T-helper 2 cell treated with Interferon-gamma antibody and Interleukin-4, amounts not matched to agents 5 μg/mL and 100 μg/mL, for 36 hours (primary cell): Measurements from ENCODE around the gene QRFPR.
"Not testable (repeated sequence)": the region's sequence is repeated elsewhere in the genome, so short reads cannot be mapped to it uniquely, and the experiment has no call there.

Source experiments
- DNase-seq: peaks from one replicate; pipeline ENCODE4 v3.0.0; 2021; ENCODE audit warnings: low spot score
- H3K27ac Mint-ChIP-seq: one replicate; pipeline ENCODE4 v1.8.0; 2021; ENCODE audit warnings: mild to moderate bottlenecking, mixed read lengths
- H3K27me3 Mint-ChIP-seq: one replicate; pipeline ENCODE4 v1.8.0; 2021; ENCODE audit warnings: low read depth, mixed read lengths
- H3K36me3 Mint-ChIP-seq: one replicate; pipeline ENCODE4 v1.8.0; 2021; ENCODE audit warnings: low read depth, mixed read lengths
- H3K4me1 Mint-ChIP-seq: one replicate; pipeline ENCODE4 v1.8.0; 2021; ENCODE audit warnings: low read depth, mixed read lengths
- H3K4me3 Mint-ChIP-seq: one replicate; pipeline ENCODE4 v1.8.0; 2022; ENCODE audit warnings: mild to moderate bottlenecking, moderate library complexity, mixed read lengths
- H3K9me3 Mint-ChIP-seq: one replicate; pipeline ENCODE4 v1.8.0; 2021; ENCODE audit warnings: mixed read lengths

The QRFPR gene

GRCh38 chr4:121321466-121321865 lies 59.4 kb downstream of the QRFPR start:
- Mint-ChIP-seq H3K9me3 (no peaks in the 10 kb centered on the region), H3K4me1 (no peaks in the 10 kb centered on the region), H3K36me3 (no peaks in the 10 kb centered on the region), H3K27ac (no peak overlapping the region), H3K4me3 (no peak overlapping the region), H3K27me3 (peaks cover 23% of the 10 kb centered on the region)
- no peak for DNase-seq

- Mint-ChIP-seq H3K4me3 (no peak overlapping the region), H3K27me3 (peaks cover 25% of the 10 kb centered on the region), H3K9me3 (no peaks in the 10 kb centered on the region)
These were observed 64.7 kb downstream of the QRFPR start for GRCh38 chr4:121316091-121316490.

GRCh38 chr4:121313430-121313829 lies 67.4 kb downstream of the QRFPR start:
- H3K36me3 Mint-ChIP-seq, H3K4me3 Mint-ChIP-seq, H3K27ac Mint-ChIP-seq, H3K9me3 Mint-ChIP-seq, H3K4me1 Mint-ChIP-seq, DNase-seq: not testable (repeated sequence)
- peaks cover 22% of the 10 kb centered on the region for H3K27me3 Mint-ChIP-seq

More at GRCh38 chr4:121316091-121316490, 64.7 kb downstream of the QRFPR start:
- Mint-ChIP-seq H3K4me1 (no peaks in the 10 kb centered on the region), H3K27ac (no peak overlapping the region), H3K36me3 (no peaks in the 10 kb centered on the region)
- no peak for DNase-seq

GRCh38 chr4:121308828-121309227 lies 72.0 kb downstream of the QRFPR start:
- H3K27ac Mint-ChIP-seq: no peak overlapping the region

GRCh38 chr4:121308328-121308663 lies 72.5 kb downstream of the QRFPR start:
- peaks cover 28% of the 10 kb centered on the region for H3K4me1 Mint-ChIP-seq
- no peak for DNase-seq
- no peak overlapping the region for H3K4me3 Mint-ChIP-seq
- peaks cover 18% of the 10 kb centered on the region for H3K27me3 Mint-ChIP-seq
- no peaks in the 10 kb centered on the region for H3K36me3 Mint-ChIP-seq
- no peak overlapping the region for H3K27ac Mint-ChIP-seq
- H3K9me3 Mint-ChIP-seq: no peaks in the 10 kb centered on the region

More at GRCh38 chr4:121308828-121309227, 72.0 kb downstream of the QRFPR start:
- H3K4me3 Mint-ChIP-seq: no peak overlapping the region
- peaks cover 28% of the 10 kb centered on the region for H3K4me1 Mint-ChIP-seq
- no peak for DNase-seq
- no peaks in the 10 kb centered on the region for H3K36me3 Mint-ChIP-seq
- peaks cover 14% of the 10 kb centered on the region for H3K27me3 Mint-ChIP-seq
- no peaks in the 10 kb centered on the region for H3K9me3 Mint-ChIP-seq

- Mint-ChIP-seq H3K27me3 (peaks cover 19% of the 10 kb centered on the region), H3K4me3 (no peak overlapping the region)
These were observed 73.1 kb downstream of the QRFPR start for GRCh38 chr4:121307445-121308327.

GRCh38 chr4:121306931-121307330 lies 73.9 kb downstream of the QRFPR start:
- Mint-ChIP-seq H3K27ac (no peak overlapping the region), H3K4me3 (no peak overlapping the region), H3K4me1 (peaks cover 28% of the 10 kb centered on the region), H3K27me3 (peaks cover 21% of the 10 kb centered on the region), H3K9me3 (no peaks in the 10 kb centered on the region), H3K36me3 (no peaks in the 10 kb centered on the region)
- DNase-seq: no peak

More at GRCh38 chr4:121307445-121308327, 73.1 kb downstream of the QRFPR start:
- DNase-seq: peak; percentile 45
- H3K27ac Mint-ChIP-seq: no peak overlapping the region
- no peaks in the 10 kb centered on the region for H3K36me3 Mint-ChIP-seq
- no peaks in the 10 kb centered on the region for H3K9me3 Mint-ChIP-seq
- H3K4me1 Mint-ChIP-seq: peaks cover 28% of the 10 kb centered on the region

- H3K27ac Mint-ChIP-seq: no peak overlapping the region
- H3K27me3 Mint-ChIP-seq: peaks cover 19% of the 10 kb centered on the region
- H3K4me1 Mint-ChIP-seq: peaks cover 28% of the 10 kb centered on the region
- no peak for DNase-seq
- H3K4me3 Mint-ChIP-seq: no peak overlapping the region
- no peaks in the 10 kb centered on the region for H3K9me3 Mint-ChIP-seq
- H3K36me3 Mint-ChIP-seq: no peaks in the 10 kb centered on the region
These were observed 75.9 kb downstream of the QRFPR start for GRCh38 chr4:121304893-121305292.

GRCh38 chr4:121299367-121299766 lies 81.5 kb downstream of the QRFPR start:
- Mint-ChIP-seq H3K4me1 (no peaks in the 10 kb centered on the region), H3K9me3 (no peaks in the 10 kb centered on the region), H3K36me3 (no peaks in the 10 kb centered on the region), H3K27ac (no peak overlapping the region), H3K4me3 (no peak overlapping the region), H3K27me3 (peaks cover 26% of the 10 kb centered on the region)
- DNase-seq: no peak

GRCh38 chr4:121283319-121283718 lies 97.5 kb downstream of the QRFPR start:
- DNase-seq: no peak
- no peak overlapping the region for H3K27ac Mint-ChIP-seq
- H3K4me1 Mint-ChIP-seq: no peaks in the 10 kb centered on the region
- H3K4me3 Mint-ChIP-seq: no peak overlapping the region
- peaks cover 25% of the 10 kb centered on the region for H3K27me3 Mint-ChIP-seq
- peaks cover 3% of the 10 kb centered on the region for H3K36me3 Mint-ChIP-seq
- H3K9me3 Mint-ChIP-seq: peaks cover 10% of the 10 kb centered on the region

GRCh38 chr4:121280425-121280824 lies 100.4 kb downstream of the QRFPR start:
- DNase-seq: no peak
- no peaks in the 10 kb centered on the region for H3K4me1 Mint-ChIP-seq

GRCh38 chr4:121278811-121279368 lies 101.9 kb downstream of the QRFPR start:
- no peak for DNase-seq
- no peaks in the 10 kb centered on the region for H3K4me1 Mint-ChIP-seq
- peaks cover 2% of the 10 kb centered on the region for H3K36me3 Mint-ChIP-seq
- no peak overlapping the region for H3K4me3 Mint-ChIP-seq
- H3K27ac Mint-ChIP-seq: no peak overlapping the region
- H3K9me3 Mint-ChIP-seq: peaks cover 3% of the 10 kb centered on the region
- H3K27me3 Mint-ChIP-seq: peaks cover 28% of the 10 kb centered on the region

More at GRCh38 chr4:121280425-121280824, 100.4 kb downstream of the QRFPR start:
- peaks cover 24% of the 10 kb centered on the region for H3K27me3 Mint-ChIP-seq
- H3K27ac Mint-ChIP-seq: no peak overlapping the region
- H3K9me3 Mint-ChIP-seq: peaks cover 10% of the 10 kb centered on the region
- no peak overlapping the region for H3K4me3 Mint-ChIP-seq
- peaks cover 3% of the 10 kb centered on the region for H3K36me3 Mint-ChIP-seq
